ENCODE data around the gene GNG8. TPM values are rescaled to one million over a fixed set of nuclear protein-coding genes. Genes with fewer than 3 reads are reported as not detected.

GNG8 gene
- total RNA-seq, 1 experiment from 2014 or later, result not detected

DNA sequence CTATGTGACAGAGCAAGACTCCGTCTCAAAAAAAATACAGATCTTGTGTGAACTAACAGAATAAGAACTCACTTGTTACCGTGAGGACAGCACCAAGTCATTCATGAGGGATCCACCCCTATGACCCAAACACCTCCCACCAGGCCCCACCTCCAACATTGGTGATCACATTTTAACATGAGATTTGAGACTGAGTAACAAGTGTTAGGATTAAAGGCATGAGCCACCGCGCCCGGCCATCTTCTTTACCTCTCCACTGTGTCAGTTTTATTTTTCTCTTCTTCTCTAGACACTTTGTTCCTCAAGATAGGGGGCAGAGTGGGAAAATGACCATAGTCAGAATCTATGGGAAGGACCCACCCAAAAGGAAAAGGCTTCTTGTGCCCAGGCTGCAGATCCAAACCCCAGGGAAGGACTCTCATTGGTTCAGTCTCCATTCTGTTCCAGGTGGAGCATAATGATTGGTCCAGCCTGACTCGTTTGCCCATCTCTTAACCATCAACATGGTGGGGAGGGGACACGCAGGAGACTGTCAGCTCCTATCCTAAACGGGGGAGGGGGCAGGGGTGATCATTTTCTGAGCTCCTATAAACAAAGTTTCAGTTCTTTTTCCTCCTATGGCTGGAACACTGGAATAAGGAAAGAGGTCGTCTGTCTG lies 36.2 kb downstream of the GNG8 start:
- H3K27ac ChIP-seq (ENCODE audit: low read length), result peak overlapping the region; percentile 95
- H3K4me1 ChIP-seq (ENCODE audit: control insufficient read depth, insufficient read depth, low read length), result peaks cover 14% of the 10 kb centered on the region
- DNase-seq (ENCODE audit: low read depth, low spot score) (no peak), ATAC-seq (no peak)
- no peaks in the 10 kb centered on the region for H3K27me3 ChIP-seq (ENCODE audit: control insufficient read depth, insufficient read depth, low read length)
- peak overlapping the region; percentile 80 to 99 for H3K4me3 ChIP-seq (ENCODE audit: low read depth in 2 of 2, low read length in 2 of 2)
- TF ChIP-seq CTCF (IDR thresholded peaks at IDR 0.05), result no peak
- TF ChIP-seq POLR2AphosphoS5 (IDR thresholded peaks at IDR 0.05; ENCODE audit: low read depth, low read length), result no peak
- TF ChIP-seq TCF7L2 (IDR thresholded peaks at IDR 0.05; ENCODE audit: low read depth, low read length), result no peak
- TF ChIP-seq SIN3A (IDR thresholded peaks at IDR 0.05; ENCODE audit: borderline replicate concordance, insufficient read depth, low read depth, low read length), result no peak
- TF ChIP-seq, protein P1, sequence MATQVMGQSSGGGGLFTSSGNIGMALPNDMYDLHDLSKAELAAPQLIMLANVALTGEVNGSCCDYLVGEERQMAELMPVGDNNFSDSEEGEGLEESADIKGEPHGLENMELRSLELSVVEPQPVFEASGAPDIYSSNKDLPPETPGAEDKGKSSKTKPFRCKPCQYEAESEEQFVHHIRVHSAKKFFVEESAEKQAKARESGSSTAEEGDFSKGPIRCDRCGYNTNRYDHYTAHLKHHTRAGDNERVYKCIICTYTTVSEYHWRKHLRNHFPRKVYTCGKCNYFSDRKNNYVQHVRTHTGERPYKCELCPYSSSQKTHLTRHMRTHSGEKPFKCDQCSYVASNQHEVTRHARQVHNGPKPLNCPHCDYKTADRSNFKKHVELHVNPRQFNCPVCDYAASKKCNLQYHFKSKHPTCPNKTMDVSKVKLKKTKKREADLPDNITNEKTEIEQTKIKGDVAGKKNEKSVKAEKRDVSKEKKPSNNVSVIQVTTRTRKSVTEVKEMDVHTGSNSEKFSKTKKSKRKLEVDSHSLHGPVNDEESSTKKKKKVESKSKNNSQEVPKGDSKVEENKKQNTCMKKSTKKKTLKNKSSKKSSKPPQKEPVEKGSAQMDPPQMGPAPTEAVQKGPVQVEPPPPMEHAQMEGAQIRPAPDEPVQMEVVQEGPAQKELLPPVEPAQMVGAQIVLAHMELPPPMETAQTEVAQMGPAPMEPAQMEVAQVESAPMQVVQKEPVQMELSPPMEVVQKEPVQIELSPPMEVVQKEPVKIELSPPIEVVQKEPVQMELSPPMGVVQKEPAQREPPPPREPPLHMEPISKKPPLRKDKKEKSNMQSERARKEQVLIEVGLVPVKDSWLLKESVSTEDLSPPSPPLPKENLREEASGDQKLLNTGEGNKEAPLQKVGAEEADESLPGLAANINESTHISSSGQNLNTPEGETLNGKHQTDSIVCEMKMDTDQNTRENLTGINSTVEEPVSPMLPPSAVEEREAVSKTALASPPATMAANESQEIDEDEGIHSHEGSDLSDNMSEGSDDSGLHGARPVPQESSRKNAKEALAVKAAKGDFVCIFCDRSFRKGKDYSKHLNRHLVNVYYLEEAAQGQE (IDR thresholded peaks at IDR 0.05; ENCODE audit: insufficient read depth in 1 of 2, low read depth in 2 of 2, low read length in 1 of 2), result no peak
- intact Hi-C loops (cut with micrococcal nuclease; ENCODE audit: unreplicated experiment) (no loop called here), in situ Hi-C loops (cut with HindIII; ENCODE audit: low pct_unique_long_range_greater_than_20kb, low sequenced_read_pairs) (no loop called here)
- BruUV-seq (replicated peaks), result no TSS peak
- ChIA-PET POLR2A (no interaction called here), CTCF (interaction anchor here (0.6 kb wide), 1 partner anchor 29 kb away, joined by 3 read pairs; no protein-coding TSS in a partner anchor)
- H3K9me3 ChIP-seq (ENCODE audit: control insufficient read depth, insufficient read depth, low read depth, low read length), result peaks cover 3% of the 10 kb centered on the region; the same call in 1 of the 2 replicates
- no peaks in the 10 kb centered on the region; the same call in 1 of the 2 replicates for H3K36me3 ChIP-seq (ENCODE audit: control insufficient read depth, insufficient read depth, low read length)

DNA sequence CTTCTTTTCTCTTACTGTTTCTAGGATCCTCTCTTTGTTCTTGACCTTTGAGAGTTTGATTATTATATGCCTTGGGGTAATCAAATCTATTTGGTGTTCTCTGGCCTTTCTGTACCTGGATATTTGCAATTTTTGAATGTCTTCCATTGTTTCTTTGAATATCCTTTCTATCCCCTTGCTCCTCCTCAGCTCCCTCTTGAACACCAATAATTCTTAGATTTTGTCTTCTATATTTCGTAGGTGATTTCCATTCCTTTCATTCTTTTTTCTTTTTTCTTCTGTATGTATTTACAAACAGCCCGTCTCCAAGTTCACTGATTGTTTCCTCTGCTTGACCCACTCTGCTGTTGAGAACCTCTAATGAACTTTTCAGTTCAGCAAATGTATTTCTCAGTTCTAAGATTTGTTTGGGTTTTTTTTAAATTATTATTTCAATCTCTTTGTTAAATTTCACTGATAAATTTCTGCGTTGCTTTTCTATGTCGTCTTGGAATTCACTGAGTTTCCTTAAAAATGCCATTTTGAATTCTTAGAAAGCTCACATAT lies 37.6 kb downstream of the GNG8 start:
- POLR2A ChIA-PET, result interaction anchor here (0.6 to 0.7 kb wide), 2 partner anchors 40 to 1778 kb away, joined by 5 to 7 read pairs; no protein-coding TSS in a partner anchor

More for the DNA sequence above, 37.6 kb downstream of the GNG8 start:
- no peak for TF ChIP-seq CTCF (IDR thresholded peaks at IDR 0.05)
- TF ChIP-seq TCF7L2 (IDR thresholded peaks at IDR 0.05; ENCODE audit: low read depth, low read length), result no peak
- TF ChIP-seq SIN3A (IDR thresholded peaks at IDR 0.05; ENCODE audit: borderline replicate concordance, insufficient read depth, low read depth, low read length), result no peak
- no peak for TF ChIP-seq POLR2AphosphoS5 (IDR thresholded peaks at IDR 0.05; ENCODE audit: low read depth, low read length)
- TF ChIP-seq, protein P1 (IDR thresholded peaks at IDR 0.05; ENCODE audit: insufficient read depth in 1 of 2, low read depth in 2 of 2, low read length in 1 of 2), result no peak
- H3K27ac ChIP-seq (ENCODE audit: low read length), result no peak overlapping the region
- intact Hi-C loops (cut with micrococcal nuclease; ENCODE audit: unreplicated experiment), result no loop called here
- no peak for ATAC-seq
- BruUV-seq (replicated peaks), result no TSS peak
- no peak for DNase-seq (ENCODE audit: low read depth, low spot score)
- H3K27me3 ChIP-seq (ENCODE audit: control insufficient read depth, insufficient read depth, low read length), result no peaks in the 10 kb centered on the region
- no peak overlapping the region for H3K4me3 ChIP-seq (ENCODE audit: low read depth in 2 of 2, low read length in 2 of 2)
- H3K4me1 ChIP-seq (ENCODE audit: control insufficient read depth, insufficient read depth, low read length), result peaks cover 6% of the 10 kb centered on the region
- in situ Hi-C loops (cut with HindIII; ENCODE audit: low pct_unique_long_range_greater_than_20kb, low sequenced_read_pairs), result no loop called here
- peaks cover 3% of the 10 kb centered on the region; the same call in 1 of the 2 replicates for H3K9me3 ChIP-seq (ENCODE audit: control insufficient read depth, insufficient read depth, low read depth, low read length)
- no peaks in the 10 kb centered on the region; the same call in 1 of the 2 replicates for H3K36me3 ChIP-seq (ENCODE audit: control insufficient read depth, insufficient read depth, low read length)
- CTCF ChIA-PET, result no interaction called here
